ENCODE data around the gene WDFY4.

GRCh38 chr10:48834189-48834965, 149.7 kb downstream of the WDFY4 start:
- no peak for TF ChIP-seq POLR2A (IDR thresholded peaks at IDR 0.05; ENCODE audit: borderline replicate concordance, extremely low read depth, insufficient read depth, insufficient read length)
- TF ChIP-seq CTCF (IDR thresholded peaks at IDR 0.05 in 2 of 3, conservative IDR thresholded peaks at IDR 0.05 in 1 of 3; ENCODE audit: borderline replicate concordance in 1 of 3, insufficient read depth in 1 of 3, low read depth in 2 of 3, low read length in 2 of 3) = no peak
- TF ChIP-seq YY1 (IDR thresholded peaks at IDR 0.05; ENCODE audit: extremely low read depth, insufficient replicate concordance, low read depth, low read length) = no peak
- no peak for TF ChIP-seq SIN3A (IDR thresholded peaks at IDR 0.05; ENCODE audit: low read depth)
- no peak for TF ChIP-seq ZNF274 (IDR thresholded peaks at IDR 0.05; ENCODE audit: low read depth, low read length)
- no peak for TF ChIP-seq EZH2 (IDR thresholded peaks at IDR 0.05)
